HG02973 (cell line): ENCODE results near the gene HNRNPL.
"Not testable (repeated sequence)": the region's sequence is repeated elsewhere in the genome, so short reads cannot be mapped to it uniquely, and the experiment has no call there.

Experiments
- ATAC-seq: cut with Tn5 transposase; IDR thresholded peaks from one replicate; pipeline ENCODE4 v1.9.1; 2021; ENCODE audit warnings: moderate library complexity; ENCODE audit not compliant: unreplicated experiment

HNRNPL gene

DNA sequence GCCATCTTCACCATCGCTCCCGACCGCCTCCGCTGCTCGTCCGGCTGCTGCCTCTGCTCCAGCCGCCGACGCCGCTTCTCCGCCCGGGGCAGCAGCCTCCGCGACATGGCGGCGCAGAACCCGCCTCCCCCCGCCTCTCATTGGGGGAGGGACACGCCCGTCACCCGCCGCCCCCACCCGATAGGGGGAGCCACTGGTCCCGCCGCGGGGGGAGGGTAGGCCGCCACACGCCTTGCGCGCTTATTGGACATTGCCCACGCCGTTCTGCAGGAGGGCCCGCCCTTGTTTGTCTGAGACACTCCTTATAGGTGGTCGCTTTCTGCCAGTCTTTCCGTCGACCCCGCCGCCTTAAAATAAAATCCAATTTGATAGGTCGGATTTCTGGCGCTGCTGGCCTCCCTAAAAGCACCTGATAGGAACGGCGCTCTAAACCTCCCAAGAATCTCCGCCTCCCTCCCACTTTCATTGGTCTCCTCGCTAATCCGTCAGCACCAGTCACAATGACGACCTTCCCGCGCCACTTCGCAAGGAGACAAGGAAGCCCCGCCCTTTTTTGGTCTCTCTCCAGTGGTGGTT is at the start of gene HNRNPL:
Gene HNRNPL (minus strand): TSS at position 127 of the 576 bp plus-strand sequence. CDS start 20 bp downstream, at position 107.
- ATAC-seq: peak; percentile 49

DNA sequence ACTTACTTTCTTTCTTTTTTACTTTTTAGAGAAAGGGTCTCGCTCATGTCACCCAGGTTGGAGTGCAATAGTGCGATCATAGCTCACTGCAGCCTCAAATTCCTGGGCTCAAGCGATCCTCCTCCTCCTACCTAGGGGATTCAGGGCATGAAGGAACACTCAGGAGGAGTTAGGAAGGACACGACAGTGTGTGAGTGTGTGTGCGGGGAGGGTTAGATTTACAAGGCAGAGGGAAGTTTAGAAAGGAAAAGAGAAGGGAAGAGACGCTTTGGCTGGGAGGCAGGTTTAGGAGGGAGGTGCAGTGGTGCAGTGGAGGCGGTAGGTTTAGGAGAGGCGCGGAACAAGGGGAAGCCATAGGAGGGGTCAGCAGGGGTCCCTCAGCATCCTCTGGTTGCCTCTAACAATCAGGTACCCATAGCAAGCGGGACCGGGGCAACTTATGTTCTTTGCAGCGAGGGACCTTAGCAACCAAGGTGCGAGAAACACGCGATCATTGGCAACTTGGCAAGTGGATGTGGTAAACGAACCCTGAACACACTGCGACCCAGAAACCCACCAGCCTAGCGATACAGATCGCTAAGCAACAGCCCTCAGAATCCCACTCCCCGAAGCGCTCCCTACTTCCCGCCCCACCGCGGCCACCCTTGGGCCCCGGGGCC is 49.1 kb upstream of the HNRNPL start:
- ATAC-seq: no peak

DNA sequence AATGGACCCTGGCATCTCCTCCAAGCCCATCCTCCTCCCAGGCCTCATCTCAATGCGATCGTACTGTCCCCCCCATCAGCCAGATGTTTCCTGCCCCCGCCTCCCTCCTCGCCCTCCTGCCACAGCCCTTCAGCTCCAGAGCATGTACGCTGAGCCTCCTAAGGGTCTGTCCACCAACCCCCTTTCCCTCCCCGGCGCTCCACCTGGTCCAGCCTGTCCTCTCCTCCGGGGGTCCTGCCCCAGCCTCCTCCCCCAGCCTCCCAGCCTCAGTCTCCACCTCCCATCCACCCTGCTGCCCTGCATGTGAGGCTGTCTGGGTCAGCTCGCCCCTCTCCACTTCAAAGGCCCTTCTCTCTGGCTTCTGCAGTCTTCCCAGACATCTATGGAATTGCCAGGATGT is 45.2 kb upstream of the HNRNPL start:
- no peak for ATAC-seq

DNA sequence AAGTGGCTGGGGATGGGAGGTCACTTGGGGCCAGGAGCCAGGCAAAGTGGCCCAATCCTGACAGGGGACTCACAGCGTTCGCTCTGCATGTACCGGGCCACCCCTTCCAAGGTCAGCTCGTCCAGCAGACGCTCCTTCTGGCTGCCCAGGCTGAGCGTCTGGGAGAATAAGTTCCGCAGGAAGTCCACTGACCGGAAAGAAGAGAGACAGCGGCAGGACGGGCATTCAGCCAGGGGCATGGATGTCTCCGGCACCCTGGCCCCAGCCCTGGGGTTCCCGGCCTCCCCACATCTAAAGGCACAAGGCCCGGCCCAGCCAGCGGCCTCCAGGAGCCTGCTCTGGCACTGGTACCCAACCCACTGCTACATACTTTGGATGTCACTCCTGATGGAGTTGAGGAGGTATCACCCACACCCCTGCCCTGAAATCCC is 43.6 kb upstream of the HNRNPL start:
- no peak for ATAC-seq

DNA sequence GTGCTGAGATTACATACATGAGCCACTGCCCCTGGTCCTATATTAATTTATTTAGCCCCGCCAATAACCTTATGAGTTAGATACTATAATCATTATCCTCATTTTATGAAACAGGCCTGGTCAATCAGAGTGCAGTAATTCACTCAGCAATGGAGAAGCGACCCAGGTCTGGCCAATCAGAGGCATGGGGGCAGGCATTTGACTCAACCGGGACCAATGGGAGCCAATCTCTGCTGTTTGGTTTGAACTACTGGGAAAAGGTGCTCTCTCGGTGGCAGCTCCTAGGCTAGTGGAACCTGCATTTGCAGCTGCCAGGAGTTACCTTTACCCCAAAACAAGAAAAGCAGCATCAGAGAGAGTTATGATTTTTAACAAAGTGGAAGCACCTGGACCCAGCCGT is 43.1 kb upstream of the HNRNPL start:
- no peak for ATAC-seq

DNA sequence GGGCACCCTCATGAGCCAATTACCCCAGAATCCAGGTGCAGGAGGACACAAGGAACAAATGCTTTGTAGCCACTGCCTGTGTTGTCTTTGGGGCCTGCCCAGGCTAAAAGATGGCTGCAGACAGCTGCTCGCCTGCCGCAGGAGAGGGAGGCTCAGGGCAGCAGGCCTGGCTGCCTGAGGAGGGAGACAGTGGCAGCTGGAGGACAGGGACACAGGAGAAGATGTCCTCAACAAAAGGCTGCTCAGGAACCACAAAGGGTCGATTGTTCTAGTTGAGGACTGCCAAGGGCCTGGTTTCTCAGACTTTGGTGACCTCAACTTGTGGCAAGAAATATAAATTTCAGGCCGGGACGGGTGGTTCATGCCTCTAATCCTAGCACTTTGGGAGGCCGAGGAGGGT is 42.0 kb upstream of the HNRNPL start:
- no peak for ATAC-seq

DNA sequence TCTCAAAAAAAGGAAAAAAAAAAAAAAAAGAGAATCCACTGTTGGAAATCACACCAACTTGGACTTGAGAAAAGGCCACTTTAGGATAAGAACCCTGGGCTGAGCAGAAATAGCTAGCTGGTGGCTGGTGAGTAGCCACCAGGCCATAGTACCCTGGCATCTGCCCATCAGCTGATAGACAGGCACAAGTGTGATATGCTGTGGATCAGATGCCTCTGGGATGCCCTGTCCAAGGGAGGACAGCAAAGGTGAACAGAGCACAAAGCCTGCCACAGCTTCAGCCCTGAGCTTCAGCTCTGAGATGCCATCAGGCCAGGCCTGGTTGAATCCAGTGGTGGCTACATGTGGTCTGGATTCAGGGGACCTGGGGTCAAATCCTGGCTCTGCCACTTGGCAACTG is 40.9 kb upstream of the HNRNPL start:
- ATAC-seq: no peak

DNA sequence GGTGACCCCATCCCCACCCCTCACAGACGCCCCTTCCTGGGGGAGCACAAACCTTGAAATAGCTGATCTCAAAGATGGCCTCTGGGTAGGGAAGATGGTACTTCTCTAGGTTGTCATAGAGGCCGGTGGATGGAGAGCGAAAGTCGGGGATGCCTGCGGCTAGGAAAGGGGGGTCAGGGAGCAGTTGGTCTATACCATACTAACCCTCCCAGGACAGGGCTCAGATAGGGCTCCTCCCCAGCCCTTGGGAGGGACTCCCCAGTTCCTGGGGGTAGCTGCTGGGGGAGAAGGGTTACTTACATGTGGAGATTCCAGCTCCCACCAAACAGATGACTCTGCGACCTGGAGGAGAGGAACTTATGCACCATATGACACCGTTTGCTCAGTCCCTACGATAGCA is 40.0 kb upstream of the HNRNPL start:
- ATAC-seq: no peak

DNA sequence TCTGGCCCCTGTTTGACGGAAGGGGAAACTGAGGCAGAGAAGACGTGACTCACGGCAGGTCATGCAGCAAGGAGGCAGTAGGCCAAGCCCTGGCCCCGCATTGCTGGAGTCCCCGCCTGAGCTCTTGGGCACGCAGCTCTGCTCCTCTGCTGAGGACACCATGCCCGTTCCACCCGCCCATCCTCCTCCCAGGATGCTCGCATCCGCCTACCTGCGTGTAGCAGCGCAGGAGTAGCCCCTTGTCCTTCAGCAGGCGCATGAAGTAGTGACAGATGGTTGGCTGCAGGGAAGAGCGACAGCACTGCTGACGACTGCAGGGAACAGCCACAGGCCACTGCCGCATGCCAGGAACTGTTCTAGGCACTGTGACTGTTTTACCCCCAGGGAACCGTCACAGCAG is 39.1 kb upstream of the HNRNPL start:
- no peak for ATAC-seq

DNA sequence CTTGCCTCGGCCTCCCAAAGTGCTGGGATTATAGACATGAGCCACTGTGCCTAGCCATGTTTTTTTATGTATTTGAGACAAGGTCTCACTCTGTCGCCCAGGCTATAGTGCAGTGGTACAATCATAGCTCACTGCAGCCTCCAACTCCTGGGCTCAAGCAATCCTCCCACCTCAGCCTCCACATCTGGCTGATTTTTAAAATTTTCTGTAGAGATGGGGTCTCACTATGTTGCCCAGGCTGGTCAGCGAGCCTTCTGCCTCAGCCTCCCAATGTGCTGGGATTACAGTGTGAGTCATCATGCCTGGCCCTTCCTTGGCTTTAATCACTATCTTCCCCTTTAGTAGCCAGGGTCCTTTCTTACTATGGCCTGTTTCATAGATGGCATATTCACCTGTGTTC is 34.9 kb upstream of the HNRNPL start:
- not testable (repeated sequence) for ATAC-seq

DNA sequence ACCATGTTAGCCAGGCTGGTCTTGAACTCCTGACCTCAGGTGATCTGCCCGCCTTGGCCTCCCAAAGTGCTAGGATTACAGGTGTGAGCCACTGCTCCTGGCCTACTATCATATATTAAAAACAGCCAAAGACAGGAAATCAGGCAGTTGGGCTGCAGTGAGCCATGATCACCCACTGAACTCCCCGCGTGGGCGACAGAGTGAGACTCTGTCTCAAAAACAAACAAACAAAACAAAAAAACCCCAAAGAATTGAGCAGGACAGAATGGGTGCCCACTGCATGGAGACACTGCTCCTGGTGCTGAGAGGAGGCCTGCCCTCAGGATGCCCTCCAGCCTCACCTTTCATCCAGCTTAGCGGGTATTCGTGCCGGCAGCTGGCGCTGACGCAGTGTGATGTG is 33.5 kb upstream of the HNRNPL start:
- ATAC-seq: no peak

DNA sequence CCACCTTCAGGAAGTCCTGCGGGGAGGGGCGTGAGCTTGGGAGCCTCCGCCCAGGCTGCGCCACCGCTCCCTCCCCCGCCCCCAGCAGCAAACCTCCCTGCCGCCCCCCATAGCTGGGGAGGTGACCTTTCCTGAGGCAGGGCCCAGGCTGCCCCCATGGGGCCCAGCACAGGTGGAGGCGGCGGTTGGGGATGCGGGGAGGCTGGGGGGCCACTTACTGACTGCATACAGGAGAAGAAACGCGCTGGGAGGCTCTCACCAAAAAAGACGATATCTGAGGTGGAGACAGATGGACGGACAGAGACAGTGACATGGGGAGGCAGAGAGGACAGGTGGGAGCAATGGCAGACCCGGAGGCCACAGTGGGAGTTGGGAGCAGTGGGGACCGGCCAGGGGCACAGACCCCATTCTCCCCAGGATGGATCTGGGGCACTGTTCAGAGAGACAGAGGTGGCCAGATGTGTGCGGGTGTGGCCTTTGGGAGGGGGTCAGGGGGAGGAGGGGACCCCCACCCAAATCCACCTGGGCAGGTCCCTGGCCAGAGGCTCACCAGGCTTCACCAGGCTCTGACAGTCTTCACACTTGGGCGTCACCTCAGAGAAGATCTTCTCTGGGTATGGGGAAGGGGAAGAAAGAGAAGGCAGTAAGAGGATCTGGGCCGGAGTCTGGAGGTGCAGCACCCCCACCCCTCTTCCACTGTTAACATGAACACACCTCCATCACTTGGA is 31.3 kb upstream of the HNRNPL start:
- no peak for ATAC-seq

DNA sequence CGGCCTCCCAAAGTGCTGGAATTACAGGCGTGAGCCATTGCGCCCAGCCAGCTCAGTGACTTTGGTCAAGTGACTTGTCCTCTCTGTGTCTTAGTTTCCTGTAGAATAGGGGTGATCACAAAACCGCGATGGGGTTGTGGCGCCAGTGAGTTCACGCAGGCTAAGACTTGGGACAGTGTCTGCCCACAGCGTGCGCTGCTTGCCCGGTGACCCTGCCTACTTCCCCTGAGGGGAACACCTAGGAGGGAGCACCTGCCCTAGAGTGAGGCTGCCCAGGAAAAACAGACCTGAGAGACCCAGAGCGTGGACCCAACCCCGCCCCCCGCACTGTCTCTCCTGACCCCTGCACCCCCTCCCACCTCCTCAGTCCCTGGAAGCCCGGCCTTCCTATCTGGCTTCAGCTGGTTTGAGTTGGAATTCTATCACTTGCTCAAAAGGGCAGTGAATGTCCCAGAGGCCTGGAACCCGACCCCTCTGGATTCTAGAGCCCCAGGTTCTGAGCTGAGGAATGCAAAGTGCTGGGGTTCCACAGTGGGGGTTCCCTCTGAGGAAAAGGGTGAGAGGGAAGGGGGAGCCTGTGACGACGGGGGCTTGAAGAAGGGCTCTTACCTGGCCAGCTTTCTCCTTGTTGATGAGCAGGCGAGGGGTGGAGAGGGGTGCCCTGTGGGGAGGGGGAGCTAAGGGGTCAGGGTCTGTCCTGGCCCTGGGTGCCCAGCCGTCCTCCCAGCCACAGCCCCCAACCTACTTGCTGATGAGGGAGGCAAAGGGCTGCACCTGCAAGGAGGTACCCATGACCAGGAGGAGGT is 30.5 kb upstream of the HNRNPL start:
- no peak for ATAC-seq

DNA sequence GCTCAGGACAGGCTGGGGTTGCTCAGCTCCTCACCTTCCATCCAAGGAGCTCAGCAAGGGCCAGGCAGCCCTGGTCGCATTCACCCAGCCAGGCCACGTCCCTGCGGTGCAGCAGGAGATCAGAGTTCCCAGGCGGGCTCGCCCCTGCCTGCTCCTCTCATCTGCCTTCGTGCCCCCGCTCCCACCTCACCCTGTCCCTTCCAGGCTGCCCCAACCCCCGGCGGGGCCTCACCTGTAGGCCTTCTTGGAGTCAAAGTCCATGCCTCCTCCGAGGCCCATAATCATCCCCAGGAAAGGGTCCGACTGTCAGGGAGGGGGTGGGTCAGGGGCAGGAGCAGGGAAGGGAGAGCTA is 29.6 kb upstream of the HNRNPL start:
- no peak for ATAC-seq

DNA sequence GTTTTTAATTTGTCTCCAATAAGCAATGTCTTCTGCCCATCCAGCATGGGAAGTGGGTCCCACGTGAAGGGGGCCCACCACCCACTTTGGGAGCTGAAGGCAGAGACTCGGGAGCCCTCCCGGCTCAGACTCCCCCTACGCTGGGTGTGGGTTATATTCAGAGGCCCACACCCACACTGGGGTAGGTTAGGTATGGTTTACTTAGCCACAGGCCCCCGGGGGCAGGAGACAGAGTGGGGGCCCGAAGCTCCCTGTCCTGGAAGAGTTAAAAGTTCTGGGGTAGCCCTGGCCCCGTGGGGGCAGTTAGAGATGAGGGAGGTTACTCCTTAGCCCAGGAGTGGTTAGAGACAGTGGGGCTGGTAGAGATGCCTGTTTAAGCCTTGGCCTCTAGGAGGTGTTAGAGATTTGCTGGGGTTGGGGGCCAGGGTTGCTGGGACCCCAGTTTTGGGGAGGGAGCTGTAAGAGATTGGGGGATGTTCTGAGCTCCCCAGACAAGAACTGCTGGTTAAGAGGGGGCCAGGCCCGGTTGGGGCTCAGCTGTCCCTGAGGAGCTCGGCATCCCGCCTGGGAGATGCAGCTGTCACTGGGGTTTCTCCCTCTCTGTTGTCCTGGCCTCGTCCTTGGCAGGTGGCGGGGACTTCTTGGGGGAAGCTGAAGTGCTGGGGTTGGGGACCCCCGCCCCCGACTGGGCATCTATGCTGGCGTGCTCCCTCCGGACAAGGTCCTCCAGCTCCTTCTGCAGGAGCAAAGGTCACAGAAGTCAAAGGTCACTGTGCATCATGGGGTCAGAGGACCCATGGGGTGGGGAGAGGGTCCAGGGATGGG is 29.0 kb upstream of the HNRNPL start:
- no peak for ATAC-seq

DNA sequence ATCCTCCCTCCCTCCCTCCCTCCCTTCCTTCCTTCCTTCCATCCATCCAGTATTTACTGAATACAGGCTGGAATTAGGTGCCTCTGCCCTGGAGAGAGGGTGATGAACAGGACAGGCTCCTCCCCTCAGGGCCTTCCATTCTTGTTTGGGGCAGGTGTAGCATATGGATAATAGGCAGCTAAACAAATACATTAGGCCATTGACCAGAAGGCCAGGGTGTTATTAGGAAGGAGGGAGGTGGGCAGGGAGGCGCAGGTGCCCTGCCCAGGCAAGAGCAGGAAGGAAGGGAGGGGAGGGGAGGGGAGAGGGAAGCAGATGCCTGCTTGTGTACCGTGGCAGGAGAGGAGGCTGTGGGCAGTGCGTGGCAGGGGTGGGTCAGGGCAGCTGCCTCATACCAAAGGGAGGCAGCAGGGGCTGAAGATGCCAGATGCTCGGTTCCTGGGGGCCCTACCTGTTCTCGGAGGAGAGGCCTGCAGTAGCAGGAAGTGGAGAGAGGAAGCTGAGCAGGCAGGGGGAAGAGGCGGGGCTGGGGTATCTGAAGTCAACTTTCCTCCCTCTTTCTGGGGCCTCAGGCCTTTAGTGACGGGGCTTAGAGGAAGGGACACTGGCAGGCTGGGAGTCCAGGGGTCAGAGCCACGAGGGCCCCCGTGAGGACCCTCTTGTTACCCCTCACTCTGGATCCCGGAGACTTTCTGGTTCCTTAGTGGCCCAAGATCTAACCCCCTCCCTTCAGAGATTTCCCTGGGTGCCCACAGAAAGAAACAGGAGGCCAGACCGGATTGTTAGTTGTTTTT is 28.2 kb upstream of the HNRNPL start, which contains the start of gene RINL:
Gene RINL (minus strand): TSS at position 495 of the 794 bp plus-strand sequence. CDS start 1,533 bp downstream, outside the sequence.
- no peak for ATAC-seq

DNA sequence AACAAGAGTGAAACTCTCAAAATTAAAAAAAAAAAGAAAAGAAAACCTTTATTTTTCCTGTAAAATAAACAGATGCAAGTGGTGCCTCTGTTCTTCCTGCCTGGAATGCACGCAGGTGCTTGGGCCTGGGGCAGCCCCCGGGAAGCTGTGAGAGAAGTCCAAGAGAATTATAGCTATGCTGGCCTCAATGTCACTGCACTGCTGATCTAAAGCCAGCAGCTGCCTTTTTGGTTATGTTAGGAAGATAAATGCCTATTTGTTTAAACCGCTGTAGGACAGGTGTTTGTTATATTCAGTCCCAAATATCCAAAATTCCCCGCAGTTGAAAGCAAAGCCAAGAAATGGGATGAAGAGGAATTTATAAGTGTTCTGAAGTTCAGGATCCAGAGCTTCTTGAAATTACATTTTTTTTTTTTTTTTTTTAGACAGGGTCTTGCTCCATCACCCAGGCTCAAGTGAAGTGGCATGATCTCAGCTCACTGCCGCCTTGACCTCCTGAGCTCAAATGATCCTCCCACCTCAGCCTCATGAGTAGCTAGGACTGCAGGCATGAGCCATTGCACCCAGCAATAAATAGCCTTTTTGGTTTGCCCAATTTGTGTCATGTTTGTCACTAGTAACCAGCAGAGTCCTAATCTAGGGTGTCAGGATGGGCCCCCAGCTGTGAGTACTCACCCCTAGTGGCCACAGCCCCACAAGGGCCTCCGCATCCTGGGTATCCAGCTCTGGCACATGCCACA is 26.0 kb upstream of the HNRNPL start:
- ATAC-seq: no peak

DNA sequence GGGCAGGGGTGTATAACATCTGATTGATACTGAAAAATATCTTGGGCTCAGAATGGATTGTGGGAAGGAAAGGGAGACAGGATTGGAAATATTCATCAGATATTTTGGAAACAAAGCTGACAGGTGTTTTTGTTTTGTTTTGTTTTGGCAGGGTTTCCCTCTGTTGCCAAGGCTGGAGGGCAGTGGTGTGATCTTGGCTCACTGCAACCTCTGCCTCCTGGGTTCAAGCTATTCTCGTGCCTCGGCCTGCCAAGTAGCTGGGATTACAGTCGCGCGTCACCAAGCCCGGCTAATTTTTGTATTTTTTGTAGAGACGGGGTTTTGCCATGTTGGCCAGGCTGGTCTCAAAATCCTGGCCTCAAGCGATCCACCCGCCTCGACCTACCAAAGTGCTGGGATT is 23.6 kb upstream of the HNRNPL start:
- not testable (repeated sequence) for ATAC-seq

DNA sequence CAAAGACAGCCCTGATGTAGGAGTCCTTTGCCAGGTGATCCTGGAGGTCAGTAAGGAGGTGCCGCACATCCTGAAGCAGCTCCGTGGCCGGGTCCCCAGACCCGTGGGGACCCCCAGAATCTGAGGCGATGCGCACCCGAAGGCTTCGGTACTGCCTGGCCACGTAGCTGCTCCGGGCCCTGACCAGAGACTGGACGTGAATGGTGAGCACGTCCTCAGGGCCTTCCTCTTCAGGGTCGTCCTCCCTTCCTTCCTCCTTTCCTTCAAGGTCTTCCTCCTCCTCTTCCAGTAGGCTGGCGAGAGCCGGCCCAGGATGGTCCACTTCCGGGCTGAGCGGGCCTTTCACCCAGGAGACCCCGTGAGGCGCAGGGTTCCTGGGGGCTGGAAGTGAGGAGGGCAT is 20.8 kb upstream of the HNRNPL start:
- no peak for ATAC-seq
